GM12878 (cell line): ENCODE data around the gene PC.

ENCODE experiments used
- CHD1 ChIP-seq: IDR thresholded peaks from 2 replicates; pipeline ENCODE4 v1.6.1; 2012; ENCODE audit warnings: low read depth, low read length, improper control_type of control experiment
- CHD4 ChIP-seq: fragments of 200-600 bp; sonication (generic); IDR thresholded peaks from 2 replicates; pipeline ENCODE4 v1.6.1; 2016; ENCODE audit warnings: mild to moderate bottlenecking
- EZH2 ChIP-seq: IDR thresholded peaks from 2 replicates; pipeline ENCODE4 v1.6.1; 2012; ENCODE audit warnings: low read depth, mild to moderate bottlenecking, control low read depth, inconsistent platforms, low read length, borderline replicate concordance; ENCODE audit not compliant: control insufficient read depth
- FOXM1 ChIP-seq: IDR thresholded peaks from 2 replicates; pipeline ENCODE4 v1.6.1; 2012; ENCODE audit warnings: low read depth, mild to moderate bottlenecking, inconsistent platforms, low read length, moderate library complexity
- NFXL1 ChIP-seq: fragments of 450-650 bp; IDR thresholded peaks from 2 replicates; pipeline ENCODE4 v1.6.1; 2017; ENCODE audit warnings: antibody characterized with exemption, mild to moderate bottlenecking, borderline replicate concordance

DNA sequence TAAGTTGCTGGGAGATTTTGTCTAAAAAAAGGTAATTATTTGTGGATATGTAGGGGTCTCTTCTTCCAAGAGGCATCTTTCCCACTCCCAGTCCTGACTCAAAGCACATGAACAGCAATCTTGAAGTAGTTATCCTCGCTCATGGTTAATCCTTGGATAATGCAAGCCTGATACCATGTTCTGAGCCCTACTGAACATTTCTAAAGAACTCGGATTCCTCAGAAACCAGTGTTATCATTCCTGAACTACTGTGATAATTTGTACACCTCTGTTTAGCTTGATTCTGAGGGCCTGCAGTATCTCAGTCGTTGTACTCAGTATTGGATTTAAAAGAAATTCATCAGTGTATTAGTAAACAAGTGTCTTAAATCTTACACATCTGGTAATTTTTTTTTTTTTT, 137.3 kb downstream of the PC start:
- TF ChIP-seq CHD1 (no peak), EZH2 (no peak), CHD4 (no peak), FOXM1 (no peak), NFXL1 (no peak)
